T-helper 1 cell treated with Interleukin-12 subunit alpha and Interleukin-12 subunit beta and Interleukin-4 antibody, amounts not matched to agents 30 μg/mL and 1 μg/mL, for 36 hours (primary cell): ENCODE measurements around the gene HSBP1L1.
"Not testable (repeated sequence)": the region's sequence is repeated elsewhere in the genome, so short reads cannot be mapped to it uniquely, and the experiment has no call there.

Source experiments
- H3K27ac Mint-ChIP-seq: one replicate; pipeline ENCODE4 v1.8.0; 2021; ENCODE audit warnings: mild to moderate bottlenecking, mixed read lengths
- H3K27me3 Mint-ChIP-seq: one replicate; pipeline ENCODE4 v1.8.0; 2021; ENCODE audit warnings: low read depth, mixed read lengths
- H3K36me3 Mint-ChIP-seq: one replicate; pipeline ENCODE4 v1.8.0; 2021; ENCODE audit warnings: low read depth, mixed read lengths
- H3K4me1 Mint-ChIP-seq: one replicate; pipeline ENCODE4 v1.8.0; 2021; ENCODE audit warnings: low read depth, mixed read lengths
- H3K4me3 Mint-ChIP-seq: one replicate; pipeline ENCODE4 v1.8.0; 2021; ENCODE audit warnings: mild to moderate bottlenecking, moderate library complexity, mixed read lengths
- H3K9me3 Mint-ChIP-seq: one replicate; pipeline ENCODE4 v1.8.0; 2021; ENCODE audit warnings: mixed read lengths

The HSBP1L1 gene

GRCh38 chr18:79989195-79989497 lies 24.7 kb downstream of the HSBP1L1 start:
- H3K4me1 Mint-ChIP-seq, result peaks cover 28% of the 10 kb centered on the region
- H3K27me3 Mint-ChIP-seq, result no peaks in the 10 kb centered on the region
- peaks cover 5% of the 10 kb centered on the region for H3K36me3 Mint-ChIP-seq

GRCh38 chr18:79991494-79991893 lies 27.1 kb downstream of the HSBP1L1 start:
- no peaks in the 10 kb centered on the region for H3K9me3 Mint-ChIP-seq

More at GRCh38 chr18:79989195-79989497, 24.7 kb downstream of the HSBP1L1 start:
- peak overlapping the region; percentile 96 for H3K27ac Mint-ChIP-seq
- no peaks in the 10 kb centered on the region for H3K9me3 Mint-ChIP-seq
- H3K4me3 Mint-ChIP-seq, result peak overlapping the region; percentile 98

GRCh38 chr18:79999701-80000100 lies 35.3 kb downstream of the HSBP1L1 start:
- H3K9me3 Mint-ChIP-seq, result peaks cover 14% of the 10 kb centered on the region
- not testable (repeated sequence) for H3K4me1 Mint-ChIP-seq, H3K27ac Mint-ChIP-seq, H3K36me3 Mint-ChIP-seq, H3K4me3 Mint-ChIP-seq, H3K27me3 Mint-ChIP-seq

More at GRCh38 chr18:79991494-79991893, 27.1 kb downstream of the HSBP1L1 start:
- no peaks in the 10 kb centered on the region for H3K27me3 Mint-ChIP-seq
- H3K36me3 Mint-ChIP-seq, result no peaks in the 10 kb centered on the region
- no peak overlapping the region for H3K4me3 Mint-ChIP-seq
- no peak overlapping the region for H3K27ac Mint-ChIP-seq
- H3K4me1 Mint-ChIP-seq, result peaks cover 13% of the 10 kb centered on the region

GRCh38 chr18:80000877-80001276 lies 36.4 kb downstream of the HSBP1L1 start:
- Mint-ChIP-seq H3K27ac (no peak overlapping the region), H3K4me1 (no peaks in the 10 kb centered on the region), H3K27me3 (peaks cover 4% of the 10 kb centered on the region), H3K36me3 (no peaks in the 10 kb centered on the region), H3K9me3 (peaks cover 17% of the 10 kb centered on the region), H3K4me3 (no peak overlapping the region)

GRCh38 chr18:80002468-80002867 lies 38.0 kb downstream of the HSBP1L1 start:
- H3K9me3 Mint-ChIP-seq, result peaks cover 17% of the 10 kb centered on the region
- H3K4me3 Mint-ChIP-seq, result no peak overlapping the region
- peaks cover 4% of the 10 kb centered on the region for H3K27me3 Mint-ChIP-seq
- H3K36me3 Mint-ChIP-seq, result no peaks in the 10 kb centered on the region
- no peak overlapping the region for H3K27ac Mint-ChIP-seq
- H3K4me1 Mint-ChIP-seq, result no peaks in the 10 kb centered on the region

- no peak overlapping the region for H3K27ac Mint-ChIP-seq
- H3K4me3 Mint-ChIP-seq, result no peak overlapping the region
- no peaks in the 10 kb centered on the region for H3K4me1 Mint-ChIP-seq
- peaks cover 25% of the 10 kb centered on the region for H3K9me3 Mint-ChIP-seq
- no peaks in the 10 kb centered on the region for H3K36me3 Mint-ChIP-seq
- H3K27me3 Mint-ChIP-seq, result peaks cover 4% of the 10 kb centered on the region
Measured at GRCh38 chr18:80004600-80005342, 40.3 kb downstream of the HSBP1L1 start.

GRCh38 chr18:80006724-80007123 lies 42.3 kb downstream of the HSBP1L1 start:
- Mint-ChIP-seq H3K27ac (no peak overlapping the region), H3K4me1 (no peaks in the 10 kb centered on the region)

GRCh38 chr18:80009661-80010550 lies 45.5 kb downstream of the HSBP1L1 start:
- Mint-ChIP-seq H3K27me3 (peaks cover under 1% of the 10 kb centered on the region), H3K36me3 (no peaks in the 10 kb centered on the region), H3K9me3 (peaks cover 31% of the 10 kb centered on the region), H3K27ac (no peak overlapping the region), H3K4me1 (no peaks in the 10 kb centered on the region), H3K4me3 (no peak overlapping the region)

More at GRCh38 chr18:80006724-80007123, 42.3 kb downstream of the HSBP1L1 start:
- Mint-ChIP-seq H3K9me3 (peaks cover 21% of the 10 kb centered on the region), H3K4me3 (no peak overlapping the region), H3K27me3 (peaks cover 4% of the 10 kb centered on the region), H3K36me3 (no peaks in the 10 kb centered on the region)

- no peak overlapping the region for H3K27ac Mint-ChIP-seq
- no peaks in the 10 kb centered on the region for H3K27me3 Mint-ChIP-seq
- no peaks in the 10 kb centered on the region for H3K36me3 Mint-ChIP-seq
- no peaks in the 10 kb centered on the region for H3K4me1 Mint-ChIP-seq
- no peak overlapping the region for H3K4me3 Mint-ChIP-seq
- H3K9me3 Mint-ChIP-seq, result peaks cover 30% of the 10 kb centered on the region
Measured at GRCh38 chr18:80010551-80010906, 46.1 kb downstream of the HSBP1L1 start.

- not testable (repeated sequence) for H3K4me1 Mint-ChIP-seq, H3K27me3 Mint-ChIP-seq, H3K4me3 Mint-ChIP-seq, H3K27ac Mint-ChIP-seq, H3K36me3 Mint-ChIP-seq
- H3K9me3 Mint-ChIP-seq, result peaks cover 30% of the 10 kb centered on the region
Measured at GRCh38 chr18:80011496-80012137, 47.2 kb downstream of the HSBP1L1 start.

GRCh38 chr18:80012714-80013113 lies 48.3 kb downstream of the HSBP1L1 start:
- Mint-ChIP-seq H3K4me1 (no peaks in the 10 kb centered on the region), H3K27me3 (no peaks in the 10 kb centered on the region), H3K9me3 (peaks cover 30% of the 10 kb centered on the region), H3K36me3 (no peaks in the 10 kb centered on the region), H3K27ac (no peak overlapping the region), H3K4me3 (no peak overlapping the region)
